Activated naive CD4-positive, alpha-beta T cell treated with anti-CD3 and anti-CD28 coated beads, Interleukin-2, amount 50 U/mL, for 24 hours (primary cell): Measurements from ENCODE around the gene HHIP.
"Not testable (repeated sequence)": the region's sequence is repeated elsewhere in the genome, so short reads cannot be mapped to it uniquely, and the experiment has no call there.

Experiments
- H3K27ac Mint-ChIP-seq: one replicate; pipeline ENCODE4 v1.8.0; 2021; ENCODE audit warnings: mild to moderate bottlenecking, mixed read lengths
- H3K27me3 Mint-ChIP-seq: one replicate; pipeline ENCODE4 v1.8.0; 2021; ENCODE audit warnings: mixed read lengths
- H3K36me3 Mint-ChIP-seq: one replicate; pipeline ENCODE4 v1.8.0; 2021; ENCODE audit warnings: mixed read lengths
- H3K4me1 Mint-ChIP-seq: one replicate; pipeline ENCODE4 v1.8.0; 2021; ENCODE audit warnings: mixed read lengths
- H3K4me3 Mint-ChIP-seq: one replicate; pipeline ENCODE4 v1.8.0; 2021; ENCODE audit warnings: mild to moderate bottlenecking, mixed read lengths
- H3K9me3 Mint-ChIP-seq: one replicate; pipeline ENCODE4 v1.8.0; 2021; ENCODE audit warnings: mixed read lengths

Gene HHIP

DNA sequence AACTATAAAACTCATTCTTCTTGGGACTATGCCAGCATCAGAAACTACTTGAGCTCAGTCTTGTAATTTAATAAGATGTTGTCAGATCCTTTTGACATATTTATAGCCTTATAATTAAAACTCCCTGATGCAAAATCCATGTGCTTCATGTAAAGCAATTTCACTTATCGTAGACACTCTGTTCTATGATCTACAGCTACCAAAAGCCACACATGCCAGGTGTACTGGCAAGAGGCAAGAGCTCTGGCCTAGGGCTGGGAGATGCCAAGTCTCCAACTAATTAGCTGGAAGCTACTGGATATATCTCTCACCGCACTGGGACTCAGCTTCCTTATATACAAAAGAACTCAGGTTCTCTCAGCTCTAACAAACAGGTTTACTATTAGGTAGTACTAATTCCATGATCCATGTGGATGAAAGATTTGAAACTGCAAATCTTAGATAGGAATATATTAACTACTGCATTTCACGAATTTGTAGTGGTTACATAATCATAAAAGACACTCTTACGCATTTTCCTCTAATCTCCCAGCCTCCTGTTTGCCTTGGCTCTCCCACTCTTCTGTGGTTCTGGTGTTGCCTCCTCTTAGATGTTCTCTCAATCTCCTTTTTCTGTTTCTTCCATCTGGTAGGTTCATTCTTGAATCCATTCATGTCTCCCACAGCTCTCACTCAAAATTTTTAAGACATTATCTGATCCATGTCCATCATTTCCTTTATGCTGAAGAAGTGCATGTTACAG, 103.0 kb downstream of the HHIP start:
- Mint-ChIP-seq H3K4me3 (no peak overlapping the region), H3K9me3 (no peaks in the 10 kb centered on the region), H3K27ac (no peak overlapping the region), H3K4me1 (no peaks in the 10 kb centered on the region), H3K36me3 (no peaks in the 10 kb centered on the region), H3K27me3 (peaks cover 1% of the 10 kb centered on the region)

DNA sequence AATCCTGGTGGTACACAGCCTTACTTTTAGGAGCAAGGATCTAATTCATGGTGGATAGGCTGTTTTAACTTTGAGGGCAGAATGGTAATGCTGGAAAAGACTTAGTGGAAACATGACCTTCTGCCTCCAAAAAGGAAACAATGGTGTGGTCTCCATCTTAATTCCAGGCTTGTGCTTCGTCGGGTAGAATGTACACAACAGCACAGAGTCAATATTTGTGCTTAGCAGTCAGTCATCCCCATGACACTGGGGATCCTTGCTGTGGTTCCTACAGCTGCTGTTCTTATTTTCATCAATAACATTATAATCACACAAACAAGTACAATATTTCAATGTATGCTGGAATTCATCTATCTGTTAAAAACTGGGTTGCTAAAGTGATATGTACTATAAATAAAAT, 104.4 kb downstream of the HHIP start:
- peaks cover 1% of the 10 kb centered on the region for H3K27me3 Mint-ChIP-seq
- H3K4me3 Mint-ChIP-seq: no peak overlapping the region
- H3K9me3 Mint-ChIP-seq: no peaks in the 10 kb centered on the region
- no peaks in the 10 kb centered on the region for H3K36me3 Mint-ChIP-seq
- H3K27ac Mint-ChIP-seq: no peak overlapping the region
- H3K4me1 Mint-ChIP-seq: no peaks in the 10 kb centered on the region

DNA sequence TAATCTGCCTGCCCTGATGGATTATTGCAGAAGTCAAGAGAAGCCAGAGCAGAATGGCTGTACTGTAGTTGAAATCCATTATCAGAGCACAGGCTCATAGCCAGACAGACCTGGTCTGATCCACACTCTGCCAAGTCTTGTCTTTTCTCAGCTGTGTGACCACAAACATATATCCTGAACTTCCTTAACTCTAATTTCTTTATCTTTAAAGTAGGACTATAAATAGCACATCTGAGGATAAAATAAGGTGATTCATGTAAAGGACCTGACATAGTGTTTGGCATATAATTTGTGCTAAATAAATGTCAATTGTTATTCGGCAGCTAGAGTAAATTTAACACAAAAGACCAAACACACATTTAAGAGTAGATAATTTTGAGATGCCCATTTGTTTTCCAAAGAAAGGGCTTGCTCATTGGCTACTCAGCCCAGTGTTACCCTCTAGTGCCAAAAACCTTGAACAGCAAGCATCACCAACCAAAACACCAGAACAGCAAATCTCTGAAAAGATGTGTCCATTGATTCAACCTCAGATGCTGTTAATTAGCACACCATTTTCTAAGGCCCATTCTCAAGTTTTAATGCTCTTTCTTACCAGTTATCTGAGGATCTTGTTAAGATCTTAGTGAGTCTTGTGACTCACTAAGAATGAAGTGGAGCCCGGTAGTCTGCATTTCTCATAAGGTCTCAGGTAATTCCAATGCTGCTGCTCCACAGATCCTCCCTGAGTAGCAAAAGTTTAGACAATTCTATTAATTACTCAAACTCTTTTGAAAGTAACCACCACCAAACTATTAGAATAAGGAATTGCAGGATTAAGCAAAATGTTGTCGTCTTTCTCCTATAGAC, 108.8 kb downstream of the HHIP start:
- Mint-ChIP-seq H3K4me3 (no peak overlapping the region), H3K27me3 (no peaks in the 10 kb centered on the region), H3K36me3 (no peaks in the 10 kb centered on the region), H3K27ac (no peak overlapping the region), H3K4me1 (no peaks in the 10 kb centered on the region), H3K9me3 (peaks cover 5% of the 10 kb centered on the region)

DNA sequence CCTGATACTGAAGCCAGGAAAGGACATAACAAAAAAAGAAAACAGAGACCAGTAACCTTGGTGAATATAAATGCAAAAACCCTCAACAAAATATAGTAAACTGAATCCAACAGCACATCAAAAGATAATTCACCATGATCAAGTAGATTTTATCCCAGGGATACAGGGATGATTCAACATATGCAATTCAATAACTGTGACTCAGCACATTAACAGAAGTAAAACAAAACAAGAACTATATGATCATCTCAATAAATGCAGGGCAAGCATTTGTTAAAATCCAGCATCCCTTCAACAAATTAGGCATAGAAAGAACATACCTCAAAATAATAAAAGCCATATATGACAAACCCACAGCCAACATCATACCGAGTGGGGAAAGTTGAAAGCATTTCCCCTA, 112.0 kb downstream of the HHIP start:
- Mint-ChIP-seq H3K27me3 (no peaks in the 10 kb centered on the region), H3K9me3 (peaks cover 5% of the 10 kb centered on the region), H3K36me3 (no peaks in the 10 kb centered on the region), H3K4me3 (no peak overlapping the region), H3K27ac (no peak overlapping the region), H3K4me1 (no peaks in the 10 kb centered on the region)

DNA sequence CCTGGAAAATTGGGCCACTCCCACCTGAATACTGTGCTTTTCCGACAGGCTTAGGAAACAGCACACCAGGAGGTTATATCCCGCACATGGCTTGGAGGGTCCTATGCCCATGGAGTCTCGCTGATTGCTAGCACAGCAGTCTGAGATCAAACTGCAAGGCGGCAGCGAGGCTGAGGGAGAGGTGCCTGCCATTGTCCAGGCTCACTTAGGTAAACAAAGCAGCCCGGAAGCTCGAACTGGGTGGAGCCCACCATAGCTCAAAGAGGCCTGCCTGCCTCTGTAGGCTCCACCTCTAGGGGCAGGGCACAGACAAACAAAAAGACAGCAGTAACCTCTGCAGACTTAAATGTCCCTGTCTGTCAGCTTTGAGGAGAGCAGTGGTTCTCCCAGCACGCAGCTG, 122.9 kb downstream of the HHIP start:
- not testable (repeated sequence) for H3K4me3 Mint-ChIP-seq, H3K36me3 Mint-ChIP-seq, H3K9me3 Mint-ChIP-seq, H3K27me3 Mint-ChIP-seq, H3K27ac Mint-ChIP-seq, H3K4me1 Mint-ChIP-seq

DNA sequence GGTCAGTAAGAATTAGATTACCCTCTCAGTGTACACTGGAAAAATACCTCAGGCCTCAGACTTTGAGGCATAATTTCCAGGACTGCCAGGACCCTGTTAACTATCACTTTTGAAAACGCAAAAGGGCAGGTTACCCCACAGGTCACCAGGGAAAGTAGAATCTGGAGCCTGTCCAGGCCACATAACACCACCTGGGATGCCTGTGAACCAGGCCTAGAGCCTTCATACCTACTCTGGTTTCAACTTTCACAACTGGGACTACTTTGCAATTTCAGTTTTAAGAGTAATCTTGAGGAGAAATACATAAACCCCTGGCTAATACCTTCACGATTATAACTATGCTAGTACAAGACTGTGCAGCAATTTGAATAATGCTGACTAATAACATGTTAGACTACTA, 132.4 kb downstream of the HHIP start:
- Mint-ChIP-seq H3K9me3 (peaks cover 5% of the 10 kb centered on the region), H3K27ac (no peak overlapping the region), H3K4me1 (no peaks in the 10 kb centered on the region), H3K4me3 (no peak overlapping the region), H3K36me3 (no peaks in the 10 kb centered on the region), H3K27me3 (no peaks in the 10 kb centered on the region)

DNA sequence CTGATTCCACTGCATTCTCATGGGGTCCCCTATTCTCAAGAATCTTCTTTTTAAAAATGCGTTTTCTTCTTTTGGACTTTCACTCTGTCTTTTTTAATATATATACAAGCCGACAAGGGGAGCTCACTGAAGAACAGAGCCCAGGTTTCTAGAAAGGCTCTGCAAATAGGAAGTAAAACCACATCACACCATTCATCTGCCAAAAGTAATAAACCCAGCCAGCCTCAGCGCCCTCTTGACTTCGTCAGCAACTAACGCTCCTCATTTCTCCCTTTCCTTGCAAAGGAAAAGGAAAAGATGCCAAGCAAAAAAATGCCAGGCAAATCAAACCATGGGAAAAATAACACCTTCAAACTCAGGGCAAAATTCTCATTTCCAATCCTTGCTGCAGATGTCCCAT, 136.4 kb downstream of the HHIP start:
- no peak overlapping the region for H3K27ac Mint-ChIP-seq
- H3K4me3 Mint-ChIP-seq: no peak overlapping the region
- H3K9me3 Mint-ChIP-seq: peaks cover 5% of the 10 kb centered on the region
- no peaks in the 10 kb centered on the region for H3K4me1 Mint-ChIP-seq
- H3K36me3 Mint-ChIP-seq: no peaks in the 10 kb centered on the region
- H3K27me3 Mint-ChIP-seq: peaks cover 1% of the 10 kb centered on the region

DNA sequence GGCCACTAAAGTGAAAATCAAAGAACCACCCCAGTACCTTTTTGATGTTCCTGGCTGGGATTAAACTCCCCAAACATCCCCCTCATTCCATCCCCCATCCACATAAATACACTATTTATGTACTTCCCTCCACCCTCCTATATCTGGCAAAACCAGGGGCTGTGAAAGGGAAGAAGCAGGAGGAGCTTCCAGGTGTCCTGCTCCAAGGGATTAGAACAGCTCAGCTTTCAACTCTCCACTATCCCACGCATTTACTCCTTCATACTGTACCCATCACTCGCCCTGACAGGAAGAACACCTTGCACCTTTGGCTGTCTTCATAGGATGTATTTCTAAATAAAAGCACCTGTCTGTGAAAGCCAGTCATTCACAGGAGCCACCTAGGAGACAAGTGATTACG, 140.0 kb downstream of the HHIP start:
- Mint-ChIP-seq H3K36me3 (no peaks in the 10 kb centered on the region), H3K4me3 (no peak overlapping the region), H3K4me1 (no peaks in the 10 kb centered on the region), H3K27ac (no peak overlapping the region), H3K27me3 (peaks cover 1% of the 10 kb centered on the region), H3K9me3 (peaks cover 3% of the 10 kb centered on the region)

DNA sequence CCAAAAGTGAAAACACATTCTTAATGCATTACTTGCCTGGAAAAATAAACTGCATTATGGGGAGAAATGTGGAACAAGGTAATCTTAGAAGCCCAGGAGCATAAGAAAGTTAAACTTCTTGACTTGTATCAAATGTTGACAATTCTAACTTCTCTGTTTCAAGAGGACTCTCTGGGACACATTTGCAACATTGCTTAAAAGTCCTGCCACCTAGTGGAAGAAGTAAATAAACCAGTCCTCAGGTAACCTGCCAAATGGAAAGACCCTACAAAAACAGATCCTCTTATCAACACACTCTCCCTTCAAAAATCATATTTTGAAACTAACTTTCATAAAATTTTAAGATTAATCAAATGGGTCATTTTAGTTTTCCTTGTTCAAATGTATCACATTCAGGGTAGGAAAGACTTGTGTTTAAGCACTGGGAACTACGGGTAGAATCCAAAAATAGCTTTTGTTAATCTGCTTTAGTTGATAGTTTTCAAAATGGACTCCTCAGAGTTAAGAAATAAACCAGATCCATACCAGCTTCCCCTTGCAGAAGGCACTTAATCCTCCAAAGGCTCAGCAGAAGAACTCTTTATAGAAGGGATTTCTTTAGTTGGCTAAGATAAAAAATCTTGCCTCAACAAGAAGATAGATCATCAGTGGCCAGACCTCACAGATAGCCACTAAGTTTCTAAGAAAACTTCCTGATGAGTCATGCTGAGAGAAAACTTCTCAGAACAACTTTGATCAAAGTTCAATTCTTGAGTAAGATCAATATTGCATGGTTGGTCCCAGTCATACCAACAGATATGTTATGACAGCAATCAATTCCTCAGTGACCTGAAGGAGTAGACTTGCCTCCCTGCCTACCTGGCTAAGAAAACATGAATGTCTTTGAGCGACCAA, 141.7 kb downstream of the HHIP start:
- Mint-ChIP-seq H3K9me3 (peaks cover 7% of the 10 kb centered on the region), H3K36me3 (no peaks in the 10 kb centered on the region), H3K4me1 (no peaks in the 10 kb centered on the region), H3K4me3 (no peak overlapping the region), H3K27ac (no peak overlapping the region), H3K27me3 (peaks cover 1% of the 10 kb centered on the region)

DNA sequence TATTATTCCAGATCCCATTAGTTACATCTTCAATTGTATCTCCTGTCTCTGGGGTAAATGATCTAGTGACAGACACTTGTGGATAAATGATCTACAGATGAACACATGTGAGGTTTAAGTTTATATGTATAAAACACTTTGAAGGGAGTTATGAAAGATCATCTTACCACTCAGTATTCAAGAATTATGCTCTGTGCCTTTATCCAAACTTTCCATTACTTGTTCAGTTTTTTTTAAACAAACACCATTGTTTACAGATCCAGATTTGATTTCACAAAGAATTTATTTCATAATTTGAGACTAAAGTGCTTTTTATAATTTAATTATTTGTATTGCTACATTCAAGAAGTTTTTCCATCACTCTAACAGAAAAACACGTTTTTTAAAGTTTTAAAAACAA, 142.5 kb downstream of the HHIP start:
- Mint-ChIP-seq H3K27ac (no peak overlapping the region), H3K4me3 (no peak overlapping the region), H3K4me1 (no peaks in the 10 kb centered on the region), H3K27me3 (peaks cover 1% of the 10 kb centered on the region), H3K9me3 (peaks cover 7% of the 10 kb centered on the region), H3K36me3 (no peaks in the 10 kb centered on the region)

DNA sequence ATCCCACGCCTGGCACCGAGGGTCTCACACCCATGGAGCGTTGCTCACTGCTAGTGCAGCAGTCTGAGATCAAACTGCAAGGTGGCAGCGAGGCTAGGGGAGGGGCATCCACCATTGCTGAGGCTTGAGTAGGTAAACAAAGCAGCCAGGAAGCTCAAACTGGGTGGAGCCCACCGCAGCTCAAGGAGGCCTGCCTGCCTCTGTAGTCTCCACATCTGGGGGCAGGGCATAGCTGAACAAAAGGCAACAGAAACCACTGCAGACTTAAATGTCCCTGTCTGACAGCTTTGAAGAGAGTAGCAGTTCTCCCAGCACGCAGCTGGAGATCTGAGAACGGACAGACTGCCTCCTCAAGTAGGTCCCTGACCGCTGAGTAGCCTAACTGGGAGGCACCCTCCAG, 146.0 kb downstream of the HHIP start:
- not testable (repeated sequence) for H3K27me3 Mint-ChIP-seq, H3K27ac Mint-ChIP-seq, H3K4me3 Mint-ChIP-seq, H3K9me3 Mint-ChIP-seq, H3K36me3 Mint-ChIP-seq, H3K4me1 Mint-ChIP-seq
